BJ (cell line): ENCODE results near the gene STK16. TPM values are rescaled to one million over a fixed set of nuclear protein-coding genes. Genes with fewer than 3 reads are reported as not detected.

Experiments
- CTCF ChIA-PET: fragments of 350-600 bp; formaldehyde crosslinking; extraction: SDS; loops from one replicate; lab custom pipeline; 2021; ENCODE audit warnings: antibody characterized with exemption, inconsistent platforms; lab: Yijun Ruan, JAX
- POLR2A ChIA-PET: fragments of 300-600 bp; sonication (Branson Sonifier 250); formaldehyde crosslinking; extraction: SDS; loops from one replicate; lab custom pipeline; 2021; ENCODE audit warnings: antibody characterized with exemption; lab: Charles Lee
- DNase-seq: peaks from one replicate; pipeline ENCODE4 v3.0.0-alpha.2; 2011; ENCODE audit warnings: low read depth
- H3K27me3 ChIP-seq: 2 replicates; pipeline ENCODE4 v1.6.0; 2011; ENCODE audit warnings: low read length; ENCODE audit not compliant: control insufficient read depth, insufficient read depth
- H3K36me3 ChIP-seq: 2 replicates; pipeline ENCODE4 v1.5.1; 2011; ENCODE audit warnings: low read length; ENCODE audit not compliant: control insufficient read depth, insufficient read depth
- H3K4me3 ChIP-seq: 2 replicates; pipeline ENCODE4 v1.5.1; 2011; ENCODE audit warnings: low read depth, mild to moderate bottlenecking, control low read depth, low read length
- CTCF ChIP-seq: IDR thresholded peaks from 2 replicates; pipeline ENCODE4 v1.5.1; 2011; ENCODE audit warnings: low read depth, mild to moderate bottlenecking, control low read depth, inconsistent platforms, low read length, moderate library complexity; ENCODE audit not compliant: insufficient read depth
- polyA plus RNA-seq: library from polyadenylated mRNA; depleted of rRNA; stranded (reverse); fragments of >200 nt; gene quantifications from 2 replicates; pipeline ENCODE4 v1.2.3, GENCODE V29; 2011

Gene STK16
- polyA plus RNA-seq, 1 experiment: 64.2 TPM

DNA sequence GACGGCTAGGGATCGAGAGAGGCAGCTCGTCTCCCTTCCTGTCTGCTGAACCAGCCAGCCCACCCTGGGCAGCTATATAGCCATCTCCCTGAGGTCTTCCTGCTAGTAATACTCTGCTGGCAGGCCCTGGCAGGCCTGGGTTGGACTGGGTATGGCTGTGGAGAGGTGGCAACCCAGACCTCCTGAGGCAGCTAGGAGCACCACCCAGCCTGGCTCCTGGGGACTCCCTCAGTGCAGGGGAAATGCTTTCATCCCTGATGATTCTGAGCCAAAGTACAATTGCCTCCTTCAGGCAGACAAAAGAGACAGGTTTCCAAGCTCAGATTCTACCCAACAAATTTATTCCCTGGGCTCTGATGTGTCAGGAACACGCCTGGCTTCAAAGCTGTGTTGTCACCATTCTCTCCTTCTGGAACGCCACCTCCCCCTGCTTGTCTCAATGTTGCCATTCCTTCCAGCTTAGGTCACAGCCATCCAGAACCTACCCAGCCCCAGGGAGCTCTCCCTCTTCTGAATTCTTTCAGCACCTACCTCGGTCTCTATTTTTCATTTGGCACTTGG, 29.2 kb downstream of the STK16 start:
- no peak overlapping the region for H3K4me3 ChIP-seq
- CTCF ChIA-PET: interaction anchor here (0.8 to 20.1 kb wide), 5 partner anchors 21 to 118 kb away, joined by 3 to 403 read pairs (median 4); partner anchors contain the start of genes GLB1L and STK16
- H3K27me3 ChIP-seq: no peaks in the 10 kb centered on the region; the same call in 1 of the 2 replicates
- no peak for TF ChIP-seq CTCF
- peak; percentile 50 for DNase-seq
- no peaks in the 10 kb centered on the region for H3K36me3 ChIP-seq
- POLR2A ChIA-PET: interaction anchor here (0.5 kb wide), 1 partner anchor 97 kb away, joined by 5 read pairs; no protein-coding TSS in a partner anchor

GRCh38 chr2:219277703-219278654, 32.7 kb downstream of the STK16 start:
- no peak overlapping the region for H3K4me3 ChIP-seq
- DNase-seq: peak; percentile 33
- peaks cover 14% of the 10 kb centered on the region for H3K36me3 ChIP-seq
- no peaks in the 10 kb centered on the region for H3K27me3 ChIP-seq
- POLR2A ChIA-PET: interaction anchor here (0.6 kb wide), 2 partner anchors 25 to 49 kb away, joined by 4 to 7 read pairs; partner anchors contain the start of genes ANKZF1, ATG9A and TUBA4B
- CTCF ChIA-PET: interaction anchor here (0.5 to 20.1 kb wide), 28 partner anchors 9 to 283 kb away, joined by 3 to 403 read pairs (median 4); partner anchors contain the start of genes ABCB6, ANKZF1, ATG9A and GLB1L
- peak; percentile 97 for TF ChIP-seq CTCF

DNA sequence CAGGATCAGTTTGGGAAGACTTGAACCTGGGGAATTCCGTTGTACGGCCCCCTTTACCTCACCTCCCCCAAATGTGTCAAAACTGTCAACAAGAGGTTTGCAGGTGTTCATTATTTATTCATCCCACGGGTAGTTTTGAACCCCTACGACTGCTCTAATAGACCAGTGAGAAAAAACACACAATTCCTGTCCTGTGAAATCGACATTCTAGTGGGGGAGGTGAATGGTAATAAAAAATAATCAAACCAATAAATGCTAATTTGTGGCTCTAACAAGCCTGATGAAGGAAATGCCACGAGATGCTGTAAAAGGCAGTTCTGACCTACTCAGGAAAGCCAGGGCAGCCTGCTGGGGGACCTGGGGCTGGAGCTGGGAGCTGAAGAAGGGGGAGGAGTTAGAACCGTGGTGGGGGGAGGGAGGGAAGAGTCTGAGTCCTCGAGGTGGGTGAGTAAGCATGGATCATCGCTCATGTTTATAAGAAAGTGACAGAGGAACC, 33.4 kb downstream of the STK16 start:
- POLR2A ChIA-PET: interaction anchor here (0.5 to 0.8 kb wide), 2 partner anchors 29 to 109 kb away, joined by 5 to 6 read pairs; partner anchors contain the start of gene DNPEP
- no peak for TF ChIP-seq CTCF
- Histone ChIP-seq H3K4me3 (peak overlapping the region; percentile 17; the same call in 1 of the 2 replicates), H3K27me3 (no peaks in the 10 kb centered on the region), H3K36me3 (peaks cover 19% of the 10 kb centered on the region)
- DNase-seq: no peak
- CTCF ChIA-PET: interaction anchor here (0.6 to 20.1 kb wide), 20 partner anchors 9 to 251 kb away, joined by 3 to 403 read pairs (median 4); partner anchors contain the start of genes ABCB6, ANKZF1, ATG9A and GLB1L

DNA sequence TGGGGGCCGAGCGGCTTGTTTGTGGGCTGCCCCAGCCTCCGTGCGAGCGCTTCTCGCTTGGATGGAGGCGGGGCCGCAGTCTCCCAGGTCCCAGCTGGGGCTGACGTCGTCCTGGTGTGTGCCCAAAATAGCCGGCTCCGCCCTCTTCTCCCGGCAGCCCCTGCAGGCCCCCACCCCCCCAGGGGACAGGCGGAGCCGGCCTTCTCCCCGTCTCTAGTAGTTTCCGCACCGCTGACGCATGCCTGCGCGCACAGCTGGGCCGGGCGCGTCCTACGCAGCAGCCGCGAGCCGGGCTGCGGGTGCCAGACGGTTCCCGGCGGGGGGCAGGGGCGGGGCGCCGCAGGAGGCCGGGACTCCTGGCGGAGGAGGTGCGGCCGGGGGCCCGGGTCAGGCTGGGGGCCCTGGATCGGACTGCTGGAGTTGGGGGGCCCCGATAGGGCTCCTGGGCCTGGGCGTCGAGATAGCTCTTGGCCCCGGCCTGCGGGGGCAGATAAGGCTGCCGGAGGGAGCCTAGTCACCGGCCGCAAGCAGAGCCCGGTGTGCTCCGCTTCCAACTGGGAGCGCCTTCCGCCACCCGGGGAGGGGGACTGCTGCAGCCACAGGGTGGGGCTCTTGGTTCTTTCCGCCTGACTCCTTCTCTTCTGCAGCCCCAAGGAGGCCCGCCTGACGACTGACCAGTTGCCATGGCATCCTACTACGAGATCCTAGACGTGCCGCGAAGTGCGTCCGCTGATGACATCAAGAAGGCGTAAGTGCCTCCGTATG, 34.1 kb downstream of the STK16 start, which contains the start of gene DNAJB2:
Gene DNAJB2, plus strand, starts transcription at position 216 of the 765 bp plus-strand sequence. Its CDS starts 468 bp downstream, at position 684.
- H3K27me3 ChIP-seq: no peaks in the 10 kb centered on the region
- H3K4me3 ChIP-seq: peak within 1 kb of the TSS; percentile 56
- TF ChIP-seq CTCF: peak; percentile 20; the same call in 1 of the 2 replicates
- peaks cover 20% of the 10 kb centered on the region for H3K36me3 ChIP-seq
- ChIA-PET CTCF (interaction anchor here (0.6 to 20.1 kb wide), 14 partner anchors 10 to 250 kb away, joined by 3 to 403 read pairs (median 4); partner anchors contain the start of genes ABCB6, GLB1L, STK16 and TUBA4A), POLR2A (interaction anchor here (0.5 to 0.8 kb wide), 2 partner anchors 30 to 109 kb away, joined by 5 to 6 read pairs; partner anchors contain the start of gene DNPEP)
- peak; percentile 95 for DNase-seq
